ENCODE measurements around the gene CLEC18A. TPM values are rescaled to one million over a fixed set of nuclear protein-coding genes. Genes with fewer than 3 reads are reported as not detected.
"Not testable (repeated sequence)": the region's sequence is repeated elsewhere in the genome, so short reads cannot be mapped to it uniquely, and the experiment has no call there.

Gene CLEC18A
- total RNA-seq (2014; rRNA removed; shearing (Covaris generic)): 0.12 and 0.30 TPM in 2 replicates

- not testable (repeated sequence) for H3K9me3 ChIP-seq (replicated peaks); H3K4me3 ChIP-seq; DNase-seq; H3K36me3 ChIP-seq; H3K27me3 ChIP-seq; H3K4me1 ChIP-seq; H3K27ac ChIP-seq
Observed at GRCh38 chr16:69951017-69951671, at the start of gene CLEC18A. TSS of gene CLEC18A (plus strand) at chr16:69951334. CDS start at chr16:69951367, 33 bp downstream.

GRCh38 chr16:69903865-69904415 lies 47.2 kb upstream of the CLEC18A start:
- Histone ChIP-seq H3K4me1 (no peaks in the 10 kb centered on the region), H3K27ac (no peak overlapping the region), H3K9me3 (replicated peaks) (no peaks in the 10 kb centered on the region), H3K36me3 (no peaks in the 10 kb centered on the region), H3K4me3 (no peak overlapping the region), H3K27me3 (no peaks in the 10 kb centered on the region)
- no peak for DNase-seq

- DNase-seq: no peak
- H3K4me1 ChIP-seq: no peaks in the 10 kb centered on the region
- no peaks in the 10 kb centered on the region for H3K36me3 ChIP-seq
- H3K4me3 ChIP-seq: no peak overlapping the region
- H3K27me3 ChIP-seq: no peaks in the 10 kb centered on the region
- no peaks in the 10 kb centered on the region for H3K9me3 ChIP-seq (replicated peaks)
- no peak overlapping the region for H3K27ac ChIP-seq
Observed at GRCh38 chr16:69904495-69905170, 46.5 kb upstream of the CLEC18A start.

- no peaks in the 10 kb centered on the region for H3K27me3 ChIP-seq
- no peak overlapping the region for H3K4me3 ChIP-seq
- no peaks in the 10 kb centered on the region for H3K9me3 ChIP-seq (replicated peaks)
- no peak overlapping the region for H3K27ac ChIP-seq
- H3K4me1 ChIP-seq: no peaks in the 10 kb centered on the region
- H3K36me3 ChIP-seq: no peaks in the 10 kb centered on the region
- DNase-seq: no peak
Observed at GRCh38 chr16:69905171-69905555, 46.0 kb upstream of the CLEC18A start.

GRCh38 chr16:69906838-69907401 lies 44.2 kb upstream of the CLEC18A start:
- H3K36me3 ChIP-seq: no peaks in the 10 kb centered on the region
- H3K4me3 ChIP-seq: no peak overlapping the region
- no peaks in the 10 kb centered on the region for H3K4me1 ChIP-seq
- no peaks in the 10 kb centered on the region for H3K27me3 ChIP-seq
- DNase-seq: no peak
- H3K27ac ChIP-seq: no peak overlapping the region
- H3K9me3 ChIP-seq (replicated peaks): no peaks in the 10 kb centered on the region

GRCh38 chr16:69909043-69909442 lies 42.1 kb upstream of the CLEC18A start:
- Histone ChIP-seq H3K4me3 (no peak overlapping the region), H3K9me3 (replicated peaks) (no peaks in the 10 kb centered on the region), H3K4me1 (no peaks in the 10 kb centered on the region), H3K36me3 (no peaks in the 10 kb centered on the region), H3K27ac (no peak overlapping the region), H3K27me3 (no peaks in the 10 kb centered on the region)
- DNase-seq: no peak

GRCh38 chr16:69909760-69910159 lies 41.4 kb upstream of the CLEC18A start:
- no peak for DNase-seq
- no peaks in the 10 kb centered on the region for H3K4me1 ChIP-seq
- no peaks in the 10 kb centered on the region for H3K36me3 ChIP-seq
- H3K9me3 ChIP-seq (replicated peaks): no peaks in the 10 kb centered on the region
- no peak overlapping the region for H3K4me3 ChIP-seq
- H3K27me3 ChIP-seq: no peaks in the 10 kb centered on the region
- H3K27ac ChIP-seq: no peak overlapping the region

DNA sequence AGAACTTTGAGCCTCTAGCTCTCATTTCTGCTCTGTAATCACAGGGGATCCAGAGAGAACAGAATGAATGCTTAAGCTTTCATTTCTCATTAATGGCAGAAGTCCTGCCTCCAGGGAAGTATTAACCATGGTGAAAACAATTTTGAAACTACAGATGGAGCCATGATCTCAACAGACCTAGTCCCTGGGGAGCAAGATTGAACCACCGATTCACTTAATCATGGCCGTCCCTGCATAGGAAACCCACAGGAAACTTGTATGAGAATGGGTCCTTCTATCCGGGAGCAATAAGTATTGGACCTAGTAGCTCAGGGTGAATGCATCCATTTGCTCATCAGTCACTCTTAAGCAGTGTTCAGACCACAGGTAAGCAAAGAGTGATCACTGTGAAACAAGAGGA lies 40.2 kb upstream of the CLEC18A start:
- no peaks in the 10 kb centered on the region for H3K4me1 ChIP-seq
- H3K9me3 ChIP-seq (replicated peaks): no peaks in the 10 kb centered on the region
- no peak for DNase-seq
- no peaks in the 10 kb centered on the region for H3K27me3 ChIP-seq
- H3K36me3 ChIP-seq: no peaks in the 10 kb centered on the region
- H3K4me3 ChIP-seq: no peak overlapping the region
- H3K27ac ChIP-seq: no peak overlapping the region

DNA sequence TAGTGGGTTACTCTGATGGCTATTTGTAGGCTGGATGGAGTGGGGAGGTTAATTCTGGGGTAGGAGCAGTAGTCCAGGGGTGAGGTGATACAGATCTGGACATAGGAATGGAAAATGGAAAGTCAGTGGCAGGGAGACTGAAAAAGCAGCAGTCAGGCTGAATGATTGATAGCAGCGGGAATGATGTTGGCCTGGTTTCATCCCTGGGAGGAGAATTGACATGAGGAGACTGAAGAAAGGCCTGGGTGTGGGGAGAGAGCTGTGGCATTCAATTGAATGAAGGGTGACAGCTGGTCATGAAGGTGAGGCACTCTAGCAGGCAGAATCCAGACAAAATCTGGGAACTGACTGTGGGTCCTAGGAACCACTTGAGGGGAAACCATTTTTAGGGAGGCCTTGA lies 34.7 kb upstream of the CLEC18A start:
- no peak overlapping the region for H3K27ac ChIP-seq
- no peak overlapping the region for H3K4me3 ChIP-seq
- H3K36me3 ChIP-seq: no peaks in the 10 kb centered on the region
- no peak for DNase-seq
- H3K4me1 ChIP-seq: peaks cover 8% of the 10 kb centered on the region
- no peaks in the 10 kb centered on the region for H3K27me3 ChIP-seq
- H3K9me3 ChIP-seq (replicated peaks): no peaks in the 10 kb centered on the region

DNA sequence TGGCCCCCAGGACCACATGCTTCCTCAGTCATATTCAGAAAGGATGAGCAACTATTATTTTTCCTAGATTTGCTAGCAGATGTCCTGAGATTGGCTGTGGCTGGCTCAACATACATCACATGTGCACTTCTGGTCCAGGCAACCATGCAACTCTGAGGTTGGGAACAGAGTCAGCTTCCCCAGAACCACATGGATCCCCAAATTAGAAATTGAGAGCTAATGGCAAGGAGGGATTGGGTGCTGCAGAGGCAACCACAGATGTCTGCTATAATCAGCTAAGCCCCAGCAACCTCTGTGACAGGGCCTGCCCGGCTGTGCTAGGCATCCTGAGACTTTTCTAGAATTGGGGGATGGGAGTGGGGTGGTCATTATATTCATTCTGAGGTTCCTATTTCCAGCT lies 33.8 kb upstream of the CLEC18A start:
- DNase-seq: no peak
- Histone ChIP-seq H3K27ac (peak overlapping the region; percentile 32), H3K4me1 (peaks cover 8% of the 10 kb centered on the region), H3K4me3 (peak overlapping the region; percentile 42; the same call in 1 of the 2 replicates), H3K36me3 (no peaks in the 10 kb centered on the region), H3K27me3 (no peaks in the 10 kb centered on the region), H3K9me3 (replicated peaks) (no peaks in the 10 kb centered on the region)

- no peaks in the 10 kb centered on the region for H3K27me3 ChIP-seq
- peak; percentile 24 to 39 for DNase-seq
- H3K4me3 ChIP-seq: peak overlapping the region; percentile 42
- H3K36me3 ChIP-seq: no peaks in the 10 kb centered on the region
- H3K4me1 ChIP-seq: peaks cover 8% of the 10 kb centered on the region
- peak overlapping the region; percentile 32 for H3K27ac ChIP-seq
- H3K9me3 ChIP-seq (replicated peaks): no peaks in the 10 kb centered on the region
Observed at GRCh38 chr16:69917739-69918138, 33.4 kb upstream of the CLEC18A start.

- DNase-seq: no peak
- H3K27me3 ChIP-seq: no peaks in the 10 kb centered on the region
- no peaks in the 10 kb centered on the region for H3K9me3 ChIP-seq (replicated peaks)
- H3K4me1 ChIP-seq: peaks cover 8% of the 10 kb centered on the region
- peak overlapping the region; percentile 42; the same call in 1 of the 2 replicates for H3K4me3 ChIP-seq
- peak overlapping the region; percentile 32 for H3K27ac ChIP-seq
- H3K36me3 ChIP-seq: no peaks in the 10 kb centered on the region
Observed at GRCh38 chr16:69918241-69918640, 32.9 kb upstream of the CLEC18A start.

DNA sequence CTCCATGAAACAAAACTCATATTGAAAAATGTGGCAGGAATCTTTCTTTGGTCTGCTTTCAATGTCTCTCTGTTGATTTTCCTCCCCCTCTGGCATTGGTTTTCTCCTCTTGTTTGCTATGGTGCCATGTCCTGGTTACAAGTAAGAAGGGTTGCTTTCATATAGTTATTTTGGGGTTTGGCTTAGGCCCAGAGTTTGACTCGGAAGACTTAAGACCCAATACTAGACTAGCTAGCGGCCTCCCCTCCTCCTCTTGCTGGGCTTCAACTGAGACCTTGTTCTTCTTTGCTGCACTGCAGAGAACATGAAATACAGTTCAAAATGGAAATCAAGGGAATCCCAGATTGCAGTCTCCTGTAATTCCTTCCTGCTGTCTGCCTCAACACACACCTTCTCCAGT lies 30.0 kb upstream of the CLEC18A start:
- no peak for DNase-seq
- peaks cover 8% of the 10 kb centered on the region for H3K4me1 ChIP-seq
- H3K27ac ChIP-seq: no peak overlapping the region
- H3K27me3 ChIP-seq: no peaks in the 10 kb centered on the region
- no peaks in the 10 kb centered on the region for H3K36me3 ChIP-seq
- H3K4me3 ChIP-seq: no peak overlapping the region
- H3K9me3 ChIP-seq (replicated peaks): no peaks in the 10 kb centered on the region

DNA sequence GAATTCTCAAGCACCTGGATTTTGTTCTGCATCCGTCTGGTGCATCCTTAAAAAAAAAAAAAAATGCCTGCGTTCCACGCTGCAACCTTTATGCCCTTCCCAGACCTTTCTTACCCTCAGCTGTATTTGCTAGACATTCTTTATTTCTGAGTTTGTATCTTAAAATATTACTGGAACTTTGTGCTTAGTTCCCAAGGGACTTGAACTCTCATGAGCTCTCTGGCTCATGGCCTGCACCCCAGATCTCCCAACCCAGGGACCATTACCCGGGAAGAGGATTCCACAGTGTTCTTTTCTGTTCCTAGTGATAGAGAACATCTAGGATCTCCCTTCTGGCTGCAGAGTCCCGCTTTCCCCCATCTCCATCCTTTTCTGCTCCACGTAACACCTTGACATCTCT lies 28.9 kb upstream of the CLEC18A start:
- Histone ChIP-seq H3K27me3 (no peaks in the 10 kb centered on the region), H3K36me3 (no peaks in the 10 kb centered on the region), H3K27ac (no peak overlapping the region), H3K4me3 (no peak overlapping the region), H3K4me1 (peaks cover 6% of the 10 kb centered on the region), H3K9me3 (replicated peaks) (no peaks in the 10 kb centered on the region)
- no peak for DNase-seq

GRCh38 chr16:69924041-69924775 lies 26.9 kb upstream of the CLEC18A start:
- no peaks in the 10 kb centered on the region for H3K4me1 ChIP-seq
- no peaks in the 10 kb centered on the region for H3K27me3 ChIP-seq
- DNase-seq: no peak
- H3K36me3 ChIP-seq: no peaks in the 10 kb centered on the region
- H3K27ac ChIP-seq: no peak overlapping the region
- no peaks in the 10 kb centered on the region for H3K9me3 ChIP-seq (replicated peaks)
- H3K4me3 ChIP-seq: no peak overlapping the region

All from SJCRH30 (cell line).